Activated T-helper 1 cell treated with anti-CD3 and anti-CD28 coated beads, Interleukin-2, amount 50 U/mL, for 16 hours (primary cell): ENCODE results near the gene CHST7.

ENCODE experiments used
- DNase-seq, 2 donors: peaks; one replicate each; pipeline ENCODE4 v3.0.0-alpha.2; 2020; ENCODE audit warnings: low read depth in 1 of 2, low spot score in 1 of 2

CHST7 gene

DNA sequence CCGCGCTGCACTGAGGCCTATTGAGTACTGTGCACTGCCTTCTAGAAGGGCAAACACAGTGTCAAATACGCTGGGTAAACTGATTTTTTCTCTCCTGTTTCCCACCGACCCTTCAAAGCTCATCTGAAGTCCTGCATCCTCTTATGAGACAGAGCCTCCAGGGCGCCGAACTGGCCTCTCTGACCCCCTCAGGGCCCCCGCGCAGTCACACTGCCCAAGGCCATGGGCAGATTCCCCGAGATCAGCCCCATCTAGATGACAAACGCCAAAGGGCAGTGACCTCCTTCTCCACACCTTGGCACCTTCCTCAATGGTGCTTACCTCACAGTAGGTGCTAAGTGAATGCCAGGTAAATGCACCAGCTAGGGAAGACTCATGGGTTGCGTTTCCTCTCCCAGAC lies 34.4 kb downstream of the CHST7 start:
- no peak for DNase-seq

DNA sequence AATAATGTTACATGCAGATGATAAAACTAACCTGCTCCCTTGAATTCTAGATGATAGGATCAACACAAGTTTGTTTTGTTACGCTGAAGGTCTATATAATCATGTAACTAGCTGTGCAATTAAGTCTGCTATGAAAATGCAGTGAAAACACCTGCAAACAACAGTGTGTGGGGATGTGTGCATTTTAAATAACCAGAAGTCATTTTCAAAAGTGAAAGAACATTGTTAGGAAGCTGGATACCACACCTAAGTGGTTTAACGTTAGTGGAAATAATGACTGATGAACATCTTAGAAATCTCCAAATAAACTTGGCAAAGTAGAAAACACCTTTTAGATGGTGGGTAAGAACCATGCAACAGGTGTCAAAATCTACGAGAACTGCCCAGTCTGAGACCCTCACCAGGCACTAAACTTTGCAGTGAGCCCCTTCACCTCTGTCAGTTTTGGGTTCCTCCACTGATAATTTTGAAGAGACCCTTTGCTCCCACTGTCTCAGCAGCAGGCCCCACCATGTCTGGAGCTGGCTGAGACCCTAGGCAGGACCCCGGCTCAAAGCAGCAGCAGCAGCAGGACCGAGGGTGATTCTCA lies 36.6 kb downstream of the CHST7 start:
- no peak for DNase-seq

DNA sequence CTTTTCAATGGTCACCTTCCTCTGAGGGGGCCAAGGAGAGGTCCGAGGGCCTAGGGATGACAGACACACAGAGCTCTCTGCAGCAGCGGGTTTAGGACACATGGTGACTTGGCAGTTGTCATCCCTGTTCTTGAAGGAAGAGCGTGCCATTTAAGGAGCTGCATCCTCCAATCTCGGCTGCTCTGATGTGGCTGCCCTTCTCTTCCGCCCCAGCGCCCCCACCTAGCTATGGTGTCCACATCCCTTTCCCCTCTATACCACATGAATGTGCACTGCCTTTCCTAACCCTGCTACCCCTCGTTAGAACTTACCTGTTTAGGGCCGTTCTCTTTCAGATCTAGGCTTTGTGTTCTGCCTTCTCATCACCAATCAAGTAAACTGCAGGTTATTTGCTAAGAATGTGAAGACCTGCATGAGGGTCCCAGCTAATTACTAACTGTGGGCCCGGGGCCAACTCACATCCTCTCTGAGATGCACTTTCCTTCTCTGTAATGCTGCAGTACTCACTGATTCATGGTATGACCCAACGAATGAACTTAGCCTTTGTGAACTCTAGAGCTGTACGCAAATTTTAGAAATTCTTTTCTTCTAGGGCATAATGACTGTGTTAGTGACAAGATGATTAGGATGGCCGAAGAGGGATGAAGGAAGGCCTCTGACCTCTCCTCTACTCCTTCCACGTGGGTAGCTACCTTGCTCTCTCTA lies 38.2 kb downstream of the CHST7 start:
- peak in 1 of 2 donors; percentile 4 for DNase-seq

DNA sequence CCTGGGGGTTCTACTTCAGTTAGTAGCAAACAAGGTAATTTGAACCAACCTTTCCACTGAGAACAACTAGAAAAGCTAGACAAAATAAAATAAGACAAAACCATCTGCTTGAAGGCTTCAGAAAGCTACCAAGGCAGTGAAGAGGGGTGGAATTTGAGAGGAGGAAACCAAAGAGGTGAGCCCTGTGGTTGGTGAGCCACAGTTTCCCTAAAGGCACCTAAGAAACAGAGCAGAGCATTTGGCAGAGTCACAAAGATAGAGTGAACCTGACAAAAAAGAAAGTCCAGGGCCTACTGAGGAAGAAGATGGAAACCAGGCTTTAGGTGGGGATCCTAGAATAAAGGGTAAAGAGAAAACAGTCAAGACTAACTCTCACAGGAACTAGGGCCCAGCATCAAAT lies 44.3 kb downstream of the CHST7 start:
- no peak for DNase-seq

DNA sequence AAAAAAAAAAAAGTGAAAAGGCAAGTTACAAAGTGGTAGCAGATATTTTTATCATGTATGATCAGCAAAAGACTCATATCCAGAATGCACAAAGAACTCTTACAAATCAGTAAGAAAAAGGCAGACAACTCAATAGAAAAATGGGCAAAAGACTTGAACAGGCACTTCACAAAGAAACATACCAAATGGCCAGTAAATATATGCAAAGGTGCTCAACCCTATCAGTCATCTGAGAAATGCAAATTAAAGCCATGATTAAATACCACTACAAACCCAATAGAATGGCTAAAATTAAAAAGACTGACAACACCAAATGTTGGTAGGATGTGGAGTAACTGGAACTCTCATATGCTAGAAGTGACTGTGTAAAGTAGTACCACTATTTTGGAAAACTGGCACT lies 45.4 kb downstream of the CHST7 start:
- DNase-seq: no peak

DNA sequence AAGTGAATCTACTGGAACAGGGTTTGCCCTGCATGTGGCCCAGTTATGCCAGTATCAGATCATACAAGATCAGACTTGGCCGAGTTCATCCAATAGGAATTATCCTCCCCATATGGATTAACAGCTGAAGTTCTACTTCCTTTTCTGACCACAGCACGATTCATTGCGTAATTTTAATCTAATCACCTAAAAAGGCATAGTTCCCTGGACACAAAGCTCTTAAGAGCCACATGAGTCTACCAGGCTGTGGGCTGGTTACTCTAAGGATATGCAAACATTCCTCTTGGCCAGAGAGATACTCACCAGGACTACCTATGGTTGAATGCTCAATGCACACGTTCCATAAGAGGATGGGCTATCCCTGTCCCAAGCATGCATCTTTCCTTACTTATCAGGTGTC lies 46.9 kb downstream of the CHST7 start:
- DNase-seq: no peak

DNA sequence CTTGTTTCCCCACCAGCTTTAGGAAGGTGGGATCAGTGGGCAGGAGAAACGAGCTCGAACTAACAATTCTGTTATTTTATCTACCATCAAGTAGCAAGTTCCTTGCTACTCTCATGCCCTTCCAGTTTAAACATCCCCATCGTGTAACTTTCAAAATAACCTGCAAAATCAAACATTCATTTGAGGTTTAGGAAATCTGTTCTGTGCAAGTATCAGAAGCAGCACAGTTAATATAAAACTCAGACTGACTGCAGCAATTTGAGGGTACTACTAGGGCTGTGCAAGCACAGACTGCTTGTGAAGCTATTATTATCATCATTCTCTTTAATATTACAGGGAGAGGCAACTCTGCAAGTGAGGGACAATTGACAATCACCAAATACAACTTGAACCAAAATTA lies 48.0 kb downstream of the CHST7 start:
- DNase-seq: no peak

DNA sequence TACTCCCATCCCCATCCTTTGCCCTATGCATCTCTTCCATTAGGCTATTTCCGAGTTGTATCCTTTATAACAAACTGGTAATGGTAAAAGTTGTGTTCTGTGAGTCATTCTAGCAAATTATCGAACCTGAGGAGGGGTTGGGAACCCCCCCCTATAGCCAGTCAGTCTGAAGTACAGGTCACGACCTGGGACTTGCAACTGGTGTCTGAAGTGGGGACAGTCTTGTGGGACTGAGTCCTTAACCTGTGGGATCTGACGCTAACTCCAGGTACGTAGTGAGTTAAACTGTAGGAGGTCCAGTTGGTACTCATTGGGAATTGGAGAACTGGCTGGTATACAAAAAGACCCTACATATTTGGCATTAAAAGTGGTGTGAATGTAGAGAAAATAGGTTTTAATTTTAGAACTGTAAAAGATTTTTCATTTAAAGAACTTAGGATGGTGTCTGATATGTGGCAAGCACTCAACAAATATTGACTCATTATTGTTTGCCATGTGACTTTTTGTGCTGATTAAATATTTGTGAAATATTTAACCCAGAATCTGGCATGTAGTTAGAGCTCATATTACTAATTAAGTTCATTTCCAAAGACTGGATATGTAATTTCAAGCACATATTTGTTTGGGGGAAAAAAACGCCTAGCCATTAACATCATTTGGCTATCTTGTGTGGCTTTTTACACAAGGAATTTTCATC lies 50.7 kb downstream of the CHST7 start:
- DNase-seq: no peak

DNA sequence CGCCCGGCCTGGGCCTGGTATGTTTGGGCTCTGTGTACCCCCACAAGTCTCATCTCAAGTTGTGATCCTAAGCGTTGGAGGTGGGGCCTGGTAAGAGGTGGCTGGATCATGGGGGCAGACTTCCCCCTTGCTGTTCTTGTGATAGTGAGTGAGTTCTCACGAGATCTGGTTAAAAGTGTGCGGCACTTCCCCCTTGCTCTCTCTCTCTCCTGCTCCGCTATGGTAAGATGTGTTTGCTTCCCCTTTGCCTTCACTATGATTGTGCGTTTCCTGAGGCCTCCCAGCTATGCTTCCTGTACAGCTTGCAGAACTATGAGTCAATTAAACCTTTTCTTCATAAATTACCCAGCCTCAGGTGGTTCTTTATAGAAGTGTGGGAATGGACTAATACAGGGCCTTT lies 53.0 kb downstream of the CHST7 start:
- no peak for DNase-seq

DNA sequence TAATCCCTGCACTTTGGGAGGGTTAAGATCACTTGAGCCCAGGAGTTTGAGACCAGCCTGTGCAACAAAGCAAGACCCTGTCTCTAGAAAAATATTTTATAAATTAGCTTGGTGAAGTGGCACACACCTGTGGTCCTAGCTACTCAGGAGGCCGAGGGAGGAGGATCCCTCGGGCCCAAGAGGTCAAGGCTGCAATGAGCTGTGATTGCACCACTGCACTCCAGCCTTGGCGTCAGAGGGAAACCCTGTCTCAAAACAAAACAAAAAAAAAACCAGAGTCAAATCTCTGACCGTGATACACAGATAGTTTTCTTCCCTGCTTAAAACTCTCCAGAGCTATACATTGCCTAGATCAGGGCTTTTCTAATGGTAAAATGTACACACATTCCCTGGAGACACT lies 53.5 kb downstream of the CHST7 start:
- DNase-seq: no peak

DNA sequence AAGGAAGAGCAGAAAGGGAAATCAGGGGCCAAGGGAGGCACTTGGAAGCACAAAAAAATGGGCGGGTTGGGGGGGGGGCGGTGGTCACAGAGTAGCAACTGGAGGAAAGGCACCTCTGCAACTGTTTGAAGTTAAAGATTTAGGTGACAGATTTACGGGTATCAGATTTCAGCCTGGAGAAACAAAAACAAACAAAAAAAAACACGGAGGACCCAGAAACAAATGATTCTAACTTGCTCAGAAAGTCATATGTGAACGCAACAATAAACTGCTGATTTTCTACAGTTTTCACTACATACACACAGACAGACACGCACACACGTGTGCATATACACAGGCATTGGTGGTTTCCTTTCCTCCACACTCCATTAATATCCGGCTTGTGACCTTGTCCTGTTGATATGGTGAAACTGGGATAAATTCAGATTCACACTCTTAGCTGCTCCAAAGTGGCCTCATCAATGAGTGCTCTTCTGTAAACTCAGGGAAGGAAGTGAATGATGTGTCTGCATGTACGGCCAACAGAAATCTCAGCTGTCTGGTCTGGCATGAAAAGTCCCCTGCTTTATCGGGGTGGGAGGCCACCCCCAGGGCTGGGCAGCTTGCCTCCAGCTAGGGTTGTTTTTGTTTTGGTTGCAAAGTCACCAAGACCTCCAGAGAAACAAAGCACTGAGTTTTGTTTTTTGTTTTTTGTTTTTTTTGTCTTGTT lies 54.3 kb downstream of the CHST7 start:
- DNase-seq: no peak

DNA sequence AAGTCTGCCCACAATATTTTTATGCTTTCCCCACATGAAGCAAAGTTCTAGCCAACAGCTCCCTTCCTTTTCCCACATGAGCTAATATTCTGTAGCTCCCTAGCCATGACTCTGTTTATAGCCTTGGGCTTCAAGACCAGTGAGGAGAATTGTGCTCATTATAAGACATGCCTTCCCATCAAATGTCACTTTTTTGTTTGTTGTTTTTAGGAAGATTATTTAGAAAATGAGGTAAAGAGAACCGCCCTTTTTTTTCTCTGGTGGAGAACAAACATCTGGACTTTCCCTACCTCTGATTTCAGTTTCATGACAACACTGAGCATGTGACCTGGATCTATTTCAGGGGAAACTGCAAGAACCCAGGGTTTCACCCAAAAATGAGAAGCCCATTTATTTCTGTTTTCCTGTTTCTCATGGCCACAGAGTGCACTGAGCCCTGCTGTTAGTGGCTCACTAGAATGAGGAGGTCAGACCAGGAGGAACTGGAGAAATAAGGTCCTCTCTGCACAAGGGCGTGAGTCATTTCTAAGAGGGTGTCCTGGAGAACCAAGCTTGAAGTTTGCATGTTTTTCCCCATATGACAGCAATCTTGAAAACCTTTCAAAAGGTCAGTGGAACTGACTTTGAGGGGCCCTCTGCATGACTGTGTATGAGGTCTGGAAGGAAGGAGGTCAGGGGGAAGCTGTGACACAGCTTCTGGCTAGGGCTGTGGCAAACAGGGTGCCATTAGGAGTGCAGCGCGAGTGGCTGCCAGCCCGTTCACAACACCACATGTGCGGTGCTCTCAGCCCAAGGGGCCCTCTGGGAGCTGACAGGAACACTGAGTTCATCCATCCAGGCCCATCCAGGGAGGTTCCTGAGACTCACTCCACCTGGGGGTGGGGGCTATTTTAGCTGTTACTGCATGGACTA lies 55.2 kb downstream of the CHST7 start:
- no peak for DNase-seq

DNA sequence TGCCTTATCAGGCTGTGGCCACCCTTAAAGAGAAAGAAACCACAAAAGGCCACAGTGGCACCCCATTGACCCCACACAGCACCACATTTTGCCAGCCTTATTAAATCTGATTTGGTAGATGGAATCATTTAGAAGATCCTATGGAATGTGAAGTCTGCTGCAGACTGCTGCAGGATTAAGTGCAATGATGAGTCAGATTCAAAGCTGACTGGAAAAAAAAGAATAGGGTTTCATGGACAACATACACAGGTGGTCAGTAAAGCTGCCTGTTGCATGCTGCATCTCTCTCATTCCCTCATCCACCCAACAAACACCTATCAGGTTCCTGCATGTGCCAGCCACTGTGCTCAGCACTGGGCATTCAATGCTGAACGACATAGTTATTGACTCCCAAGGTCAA lies 56.6 kb downstream of the CHST7 start:
- DNase-seq: no peak

DNA sequence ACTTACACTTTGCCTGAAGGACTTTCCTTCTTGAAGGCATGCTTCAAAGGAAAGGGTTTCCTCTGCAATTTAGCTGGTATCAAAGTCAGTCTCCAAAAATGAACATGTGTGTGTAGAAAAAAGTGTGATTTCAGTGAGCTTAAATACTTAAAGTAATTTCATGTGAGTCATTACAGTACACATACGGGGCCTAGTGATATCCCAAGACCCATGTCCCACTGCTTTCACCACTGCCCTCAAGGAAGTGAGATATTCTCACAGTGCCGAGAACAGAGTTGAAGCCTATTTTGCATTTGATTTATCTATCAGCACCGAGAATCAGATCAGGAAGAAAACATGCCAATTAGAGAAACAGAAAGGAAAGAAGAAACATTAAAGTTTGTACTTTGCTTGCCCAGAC lies 61.0 kb downstream of the CHST7 start:
- DNase-seq: no peak

DNA sequence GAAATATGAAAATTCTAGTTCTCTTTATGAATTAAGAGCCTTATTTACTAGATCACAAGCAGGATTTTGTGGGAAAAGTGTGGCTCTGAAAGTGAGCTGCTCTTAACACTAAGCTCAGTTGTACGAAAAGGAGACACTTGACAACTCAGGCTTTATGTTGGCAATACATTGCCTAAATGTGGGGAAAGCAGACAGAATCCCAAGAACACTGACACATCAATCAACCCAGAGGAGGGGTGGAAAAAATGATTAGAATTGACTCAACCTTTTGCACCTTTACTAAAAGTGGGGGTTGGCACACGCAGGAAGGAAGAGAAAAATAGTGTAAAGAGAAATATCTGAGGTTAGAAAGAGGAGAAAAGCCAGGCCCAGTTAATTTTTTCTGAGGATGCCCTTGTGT lies 61.6 kb downstream of the CHST7 start:
- no peak for DNase-seq

DNA sequence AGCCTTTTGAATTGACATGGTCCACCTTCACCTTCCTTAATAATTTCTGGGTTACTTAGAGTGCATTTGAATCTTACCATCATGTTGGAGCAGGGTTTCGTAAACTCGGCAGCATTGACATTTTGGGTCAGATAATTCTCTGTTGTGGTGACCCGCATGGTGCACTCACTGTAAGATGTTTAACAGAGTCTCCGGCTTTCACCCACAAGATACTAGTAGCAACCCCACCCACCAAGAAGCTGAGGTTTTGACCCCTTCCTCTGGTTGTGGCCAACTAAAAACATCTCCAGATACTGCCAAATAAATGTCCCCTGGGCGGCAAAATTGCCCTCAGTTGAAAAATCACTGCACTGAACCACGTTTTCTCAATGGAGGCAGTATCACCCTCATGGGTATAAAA lies 62.7 kb downstream of the CHST7 start:
- DNase-seq: no peak

DNA sequence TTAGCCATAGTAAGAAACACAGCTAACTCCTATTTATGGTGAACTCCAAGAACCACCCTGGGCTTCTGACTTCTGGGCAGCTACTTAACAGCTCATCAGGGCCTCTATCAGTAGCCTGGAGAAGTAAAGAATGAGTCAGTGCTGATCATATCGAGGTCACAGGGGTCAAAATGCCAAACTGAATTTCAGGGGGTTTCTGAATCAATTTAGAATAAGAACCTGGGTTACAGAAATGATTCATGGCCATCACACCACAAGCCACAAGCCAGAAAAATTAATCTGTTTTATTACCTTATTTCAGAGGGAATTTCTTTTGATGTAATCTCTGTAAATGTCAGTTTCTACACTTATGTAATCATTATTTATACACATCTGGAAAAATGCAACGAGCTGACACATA lies 64.4 kb downstream of the CHST7 start:
- no peak for DNase-seq

DNA sequence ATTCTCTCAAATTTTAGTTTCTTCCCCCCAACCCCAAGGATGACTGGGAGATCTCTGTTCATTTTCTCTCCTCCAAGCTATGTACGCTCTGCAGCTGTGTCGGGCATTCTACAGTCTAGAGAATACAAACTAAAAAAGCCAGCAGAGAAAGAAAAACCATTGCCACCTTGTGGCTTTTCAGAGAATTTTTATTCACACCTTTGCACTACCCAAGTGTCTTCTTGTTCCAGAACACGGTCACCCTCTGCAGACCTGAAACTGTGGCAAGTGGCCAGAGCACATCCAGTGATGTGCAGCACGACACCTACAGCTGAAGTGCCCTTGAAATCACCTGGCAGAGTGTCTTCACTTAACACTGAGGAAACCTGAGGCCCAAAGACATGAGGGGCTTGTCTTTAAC lies 68.6 kb downstream of the CHST7 start:
- no peak for DNase-seq

DNA sequence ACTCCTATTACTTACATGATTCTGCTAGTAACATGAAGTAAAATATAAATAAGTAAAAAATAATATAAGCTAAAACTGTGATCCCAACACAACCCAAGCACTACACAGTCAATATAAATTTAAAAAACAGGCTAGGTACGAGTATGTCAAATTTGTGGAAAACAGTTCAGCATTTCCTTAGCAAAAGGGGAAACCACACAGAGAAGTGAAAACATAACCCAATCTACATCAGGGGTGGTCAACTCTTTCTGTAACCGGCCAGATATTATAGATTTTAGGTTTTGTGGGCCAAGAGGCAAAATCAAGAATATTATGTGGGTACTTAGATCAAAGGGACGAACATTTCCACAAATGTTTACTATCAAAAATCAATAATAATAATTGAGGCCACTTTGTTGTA lies 70.1 kb downstream of the CHST7 start:
- DNase-seq: no peak

DNA sequence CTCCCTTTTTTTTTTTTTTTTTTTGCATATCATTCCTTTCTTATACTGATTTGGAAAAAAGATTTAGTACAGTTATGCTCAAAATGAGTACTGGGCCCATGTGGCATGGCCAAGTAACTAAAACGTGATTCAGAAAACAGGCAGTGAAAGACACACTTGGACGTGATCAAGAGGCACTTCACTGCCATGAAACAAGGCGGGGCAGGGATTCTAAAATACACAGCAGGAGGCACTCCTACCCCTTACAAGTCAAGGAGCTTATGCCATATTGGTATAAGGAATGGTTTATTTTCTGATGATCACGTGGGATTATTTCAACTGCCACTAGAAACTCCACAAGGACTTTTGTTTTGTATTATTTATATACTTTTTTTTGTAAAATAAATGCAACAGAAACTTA lies 72.0 kb downstream of the CHST7 start:
- no peak for DNase-seq

DNA sequence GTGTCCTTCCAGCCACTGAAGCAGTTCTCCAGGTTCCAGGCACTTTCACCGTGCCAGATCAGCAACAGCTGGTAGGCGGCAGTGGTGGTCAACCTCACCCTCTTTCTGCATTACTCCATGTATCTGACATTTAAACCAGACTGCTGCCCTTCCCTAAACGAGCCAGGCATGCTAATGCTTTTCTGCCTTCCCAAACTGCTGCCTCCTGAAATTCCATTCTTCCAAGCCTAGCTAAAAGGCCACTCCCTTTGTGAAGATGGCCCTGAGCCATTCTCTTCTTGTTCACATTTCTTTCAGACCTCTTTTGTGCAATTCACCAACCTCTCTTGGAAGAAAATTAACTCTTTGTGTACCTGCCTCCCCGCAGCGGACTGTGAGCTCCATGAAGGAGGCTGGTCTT lies 73.7 kb downstream of the CHST7 start:
- DNase-seq: no peak
